ENCODE results near the gene ADORA2A. TPM values are rescaled to one million over a fixed set of nuclear protein-coding genes. Genes with fewer than 3 reads are reported as not detected.

Gene ADORA2A
- total and polyA plus RNA-seq, 2 donors, result 2.6 to 3.6 TPM

DNA sequence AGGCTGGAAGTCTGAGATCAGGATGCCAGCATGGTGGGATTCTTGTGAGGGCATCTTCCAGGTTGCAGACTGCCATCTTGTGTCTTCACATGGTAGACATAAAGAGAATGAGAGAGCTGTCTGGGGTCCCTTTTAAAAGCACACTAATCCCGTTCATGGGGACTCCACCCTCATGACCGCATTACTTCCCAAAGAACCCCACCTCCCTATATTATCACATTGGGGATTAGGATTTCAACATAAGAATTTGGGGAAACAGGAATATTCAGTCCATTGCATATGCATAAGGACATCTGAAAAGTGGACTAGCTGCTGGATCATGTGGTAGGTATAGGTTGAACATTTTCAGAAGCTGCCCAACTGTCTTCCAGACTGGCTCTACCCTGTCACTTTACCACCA lies 33.1 kb upstream of the ADORA2A start:
- no peak overlapping the region for H3K4me3 ChIP-seq (ENCODE audit: low read depth, low read length)
- no peaks in the 10 kb centered on the region for H3K36me3 ChIP-seq (ENCODE audit: insufficient read depth)
- WGBS, result 86% methylated on average over 2 of the region's 2 CpGs
- no peaks in the 10 kb centered on the region for H3K4me1 ChIP-seq (ENCODE audit: insufficient read depth)
- DNase-seq (ENCODE audit: extremely low spot score), result no peak
- no peak overlapping the region for H3K27ac ChIP-seq (ENCODE audit: low read depth)

DNA sequence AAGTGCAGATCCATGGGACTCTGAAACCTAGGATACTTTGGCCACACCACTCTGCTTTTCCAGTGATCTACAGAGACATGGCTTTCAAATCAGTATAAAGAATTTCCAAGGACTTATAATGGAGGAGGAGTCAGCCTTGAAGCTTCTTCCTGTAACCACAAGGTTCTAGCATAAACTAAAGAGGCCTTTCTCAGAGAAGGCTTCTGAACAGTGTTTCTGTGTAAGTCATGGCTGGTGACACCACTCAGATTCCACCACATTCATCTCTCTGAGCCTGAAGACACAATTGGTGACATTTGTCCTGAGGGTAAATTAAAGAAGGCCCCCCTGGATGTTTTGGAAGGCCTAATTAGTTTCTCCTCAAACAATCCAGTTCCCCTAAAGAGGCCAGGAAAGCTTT lies 29.0 kb upstream of the ADORA2A start:
- Histone ChIP-seq H3K4me3 (ENCODE audit: low read depth, low read length) (no peak overlapping the region), H3K36me3 (ENCODE audit: insufficient read depth) (no peaks in the 10 kb centered on the region), H3K4me1 (ENCODE audit: insufficient read depth) (no peaks in the 10 kb centered on the region), H3K27ac (ENCODE audit: low read depth) (no peak overlapping the region)
- no peak for DNase-seq (ENCODE audit: extremely low spot score)

DNA sequence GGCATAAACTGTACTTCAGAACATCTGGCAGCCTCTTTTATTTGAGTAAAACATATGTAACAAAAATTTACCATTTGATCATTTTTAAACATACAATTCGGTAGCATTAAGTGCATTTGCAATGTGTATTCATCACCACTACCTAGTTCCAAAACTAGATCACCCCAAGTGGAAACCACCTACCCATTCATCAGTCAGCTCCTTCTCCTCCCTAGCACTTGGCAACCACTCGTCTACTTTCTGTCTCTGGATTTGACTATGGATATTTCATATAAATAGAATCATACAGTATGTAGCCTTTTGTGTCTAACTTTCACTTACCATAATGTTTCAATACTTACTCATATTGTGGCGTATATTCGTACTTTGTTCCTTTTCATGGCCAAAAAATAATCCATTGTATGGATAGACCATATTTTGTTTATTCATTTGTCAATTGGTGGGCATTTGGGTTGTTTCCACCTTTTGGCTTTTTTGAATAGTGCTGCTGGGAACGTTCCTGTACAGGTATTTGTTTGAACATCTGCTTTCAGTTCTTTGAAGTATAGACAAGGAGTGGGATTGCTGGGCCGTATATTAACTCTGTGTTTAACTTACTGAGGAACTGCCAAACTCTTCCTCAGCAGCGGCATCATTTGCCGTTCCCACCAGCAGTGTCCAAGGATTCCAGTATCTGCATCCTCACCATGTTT lies 27.2 kb upstream of the ADORA2A start:
- WGBS, result 71% methylated on average over 8 of the region's 8 CpGs
- no peaks in the 10 kb centered on the region for H3K36me3 ChIP-seq (ENCODE audit: insufficient read depth)
- H3K4me3 ChIP-seq (ENCODE audit: low read depth, low read length), result no peak overlapping the region
- no peak for DNase-seq (ENCODE audit: extremely low spot score)
- no peak overlapping the region for H3K27ac ChIP-seq (ENCODE audit: low read depth)
- no peaks in the 10 kb centered on the region for H3K4me1 ChIP-seq (ENCODE audit: insufficient read depth)

DNA sequence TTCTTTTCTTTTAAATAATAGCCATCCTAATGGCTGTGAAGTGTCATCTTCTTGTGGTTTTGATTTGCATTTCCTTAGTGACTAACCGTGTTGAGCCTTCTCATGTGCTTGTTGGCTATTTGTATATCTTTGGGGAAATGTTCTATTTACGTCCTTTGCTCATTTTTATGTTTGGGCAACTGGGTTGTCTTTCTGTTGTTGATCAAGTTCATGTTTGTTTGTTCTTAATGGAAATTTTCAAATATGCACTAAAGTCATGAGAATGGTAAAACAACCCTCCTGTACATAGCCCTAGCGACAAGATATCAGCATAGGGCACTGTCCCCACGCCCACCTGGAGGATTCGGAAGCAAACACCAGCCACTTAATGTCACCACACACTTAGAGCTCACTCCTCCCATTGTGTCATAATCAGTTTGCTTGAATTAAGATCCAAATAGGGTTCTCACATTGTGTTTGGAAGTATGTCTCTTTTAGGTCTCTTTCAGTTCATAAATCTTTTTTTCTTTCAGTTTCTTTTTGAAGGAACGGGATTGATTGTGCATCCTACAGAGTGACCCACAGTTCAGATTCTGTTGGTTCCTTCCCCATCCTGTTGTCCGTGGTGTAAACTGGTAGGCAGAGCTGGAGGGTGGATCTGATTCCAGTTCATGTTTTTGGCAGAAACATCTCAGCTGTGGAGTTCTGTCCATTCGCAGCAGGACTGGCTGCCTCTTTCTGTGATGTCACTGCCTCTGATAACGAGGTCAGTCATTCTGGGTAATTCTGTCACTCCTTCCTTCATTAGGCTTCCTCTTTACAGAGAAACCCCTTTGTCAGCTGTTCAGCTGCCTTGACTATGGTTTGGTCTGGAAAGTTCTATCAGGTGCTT lies 26.4 kb upstream of the ADORA2A start:
- no peak for DNase-seq (ENCODE audit: extremely low spot score)
- no peaks in the 10 kb centered on the region for H3K4me1 ChIP-seq (ENCODE audit: insufficient read depth)
- H3K4me3 ChIP-seq (ENCODE audit: low read depth, low read length), result no peak overlapping the region
- no peak overlapping the region for H3K27ac ChIP-seq (ENCODE audit: low read depth)
- WGBS, result 65% methylated on average over 9 of the region's 9 CpGs
- H3K36me3 ChIP-seq (ENCODE audit: insufficient read depth), result no peaks in the 10 kb centered on the region

DNA sequence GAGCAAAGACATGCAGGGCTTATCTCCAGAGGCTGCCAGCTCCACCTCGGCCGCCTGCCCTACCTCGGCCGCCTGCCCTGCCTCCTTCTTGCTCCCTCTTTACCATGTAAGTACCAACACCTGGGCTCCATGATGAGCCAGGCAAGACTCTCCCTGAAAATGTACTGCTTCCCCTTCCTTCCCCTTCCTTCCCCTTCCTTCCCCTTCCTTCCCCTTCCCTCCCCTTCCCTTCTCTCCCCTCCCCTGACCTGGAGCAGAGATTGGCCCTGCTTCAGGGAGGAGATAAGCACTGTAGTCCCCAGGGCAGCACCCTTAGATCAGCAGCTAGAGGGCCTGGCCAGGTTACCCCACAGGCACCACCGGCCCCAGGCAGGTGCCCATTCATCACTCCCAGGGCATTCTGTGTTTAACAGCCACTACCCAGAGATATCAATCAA lies 25.4 kb upstream of the ADORA2A start:
- Histone ChIP-seq H3K4me1 (ENCODE audit: insufficient read depth) (no peaks in the 10 kb centered on the region), H3K36me3 (ENCODE audit: insufficient read depth) (no peaks in the 10 kb centered on the region), H3K27ac (ENCODE audit: low read depth) (no peak overlapping the region), H3K4me3 (ENCODE audit: low read depth, low read length) (no peak overlapping the region)
- DNase-seq (ENCODE audit: extremely low spot score), result no peak
- WGBS, result 94% methylated on average over 5 of the region's 5 CpGs

DNA sequence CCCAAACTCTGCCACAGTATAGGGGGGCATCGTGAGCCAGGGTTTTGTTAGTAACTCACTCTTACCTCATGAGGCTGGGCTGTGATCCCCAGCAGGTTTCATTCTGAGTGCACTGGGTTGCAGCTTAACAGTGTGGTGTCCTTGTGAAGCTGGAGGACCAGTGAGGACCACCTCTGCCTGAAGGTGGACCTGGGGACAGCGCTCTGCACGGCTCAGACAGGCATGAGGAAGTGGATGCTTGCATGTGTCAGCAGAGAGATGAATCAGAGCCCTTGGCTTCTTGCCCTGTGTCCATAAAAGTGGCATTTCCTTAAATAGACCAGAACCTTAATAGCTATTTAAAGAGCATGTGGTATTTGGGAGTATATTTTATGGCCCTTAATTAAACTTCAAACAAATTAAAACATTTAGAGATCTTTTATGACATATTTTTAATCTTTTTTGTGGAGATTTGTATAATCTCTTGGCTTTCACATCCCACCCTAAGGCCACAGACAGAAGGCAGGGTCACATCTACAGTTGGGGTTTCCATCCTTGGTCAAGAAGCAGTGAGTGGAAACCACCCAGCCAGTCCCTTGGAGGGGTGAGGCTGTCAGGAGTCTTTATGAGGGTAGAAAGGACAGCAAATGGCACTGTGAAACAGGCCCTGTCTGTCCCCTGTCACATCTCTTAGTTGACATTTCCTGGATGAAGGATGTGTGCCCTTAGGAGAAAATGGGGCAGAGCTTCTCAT lies 24.8 kb upstream of the ADORA2A start:
- no peak overlapping the region for H3K4me3 ChIP-seq (ENCODE audit: low read depth, low read length)
- H3K27ac ChIP-seq (ENCODE audit: low read depth), result peak overlapping the region; percentile 30
- H3K36me3 ChIP-seq (ENCODE audit: insufficient read depth), result no peaks in the 10 kb centered on the region
- WGBS, result 21% methylated on average over 3 of the region's 3 CpGs
- no peaks in the 10 kb centered on the region for H3K4me1 ChIP-seq (ENCODE audit: insufficient read depth)
- peak; percentile 86 for DNase-seq (ENCODE audit: extremely low spot score)

DNA sequence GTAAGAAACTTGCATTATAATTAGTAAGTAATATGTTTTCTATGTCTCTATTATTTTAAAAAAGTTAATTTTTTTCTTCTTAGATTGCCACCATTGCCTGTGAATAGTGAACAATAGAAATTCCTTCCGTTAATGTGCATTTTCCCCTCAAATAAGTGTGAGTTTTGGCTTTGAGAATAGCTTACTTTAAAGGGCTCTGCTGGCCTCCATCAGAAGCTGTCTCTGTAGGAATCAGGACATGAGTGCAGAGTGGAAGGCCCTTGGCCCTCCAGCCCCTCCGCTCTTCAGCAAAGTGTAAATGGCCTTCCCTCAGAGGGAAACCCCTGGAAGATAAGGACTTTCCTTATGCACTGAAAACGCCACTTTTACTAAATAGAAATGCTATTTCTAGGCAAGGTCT lies 24.1 kb upstream of the ADORA2A start:
- 92% methylated on average over 3 of the region's 3 CpGs for WGBS
- no peak for DNase-seq (ENCODE audit: extremely low spot score)
- H3K27ac ChIP-seq (ENCODE audit: low read depth), result no peak overlapping the region
- no peak overlapping the region for H3K4me3 ChIP-seq (ENCODE audit: low read depth, low read length)
- H3K4me1 ChIP-seq (ENCODE audit: insufficient read depth), result no peaks in the 10 kb centered on the region
- no peaks in the 10 kb centered on the region for H3K36me3 ChIP-seq (ENCODE audit: insufficient read depth)

DNA sequence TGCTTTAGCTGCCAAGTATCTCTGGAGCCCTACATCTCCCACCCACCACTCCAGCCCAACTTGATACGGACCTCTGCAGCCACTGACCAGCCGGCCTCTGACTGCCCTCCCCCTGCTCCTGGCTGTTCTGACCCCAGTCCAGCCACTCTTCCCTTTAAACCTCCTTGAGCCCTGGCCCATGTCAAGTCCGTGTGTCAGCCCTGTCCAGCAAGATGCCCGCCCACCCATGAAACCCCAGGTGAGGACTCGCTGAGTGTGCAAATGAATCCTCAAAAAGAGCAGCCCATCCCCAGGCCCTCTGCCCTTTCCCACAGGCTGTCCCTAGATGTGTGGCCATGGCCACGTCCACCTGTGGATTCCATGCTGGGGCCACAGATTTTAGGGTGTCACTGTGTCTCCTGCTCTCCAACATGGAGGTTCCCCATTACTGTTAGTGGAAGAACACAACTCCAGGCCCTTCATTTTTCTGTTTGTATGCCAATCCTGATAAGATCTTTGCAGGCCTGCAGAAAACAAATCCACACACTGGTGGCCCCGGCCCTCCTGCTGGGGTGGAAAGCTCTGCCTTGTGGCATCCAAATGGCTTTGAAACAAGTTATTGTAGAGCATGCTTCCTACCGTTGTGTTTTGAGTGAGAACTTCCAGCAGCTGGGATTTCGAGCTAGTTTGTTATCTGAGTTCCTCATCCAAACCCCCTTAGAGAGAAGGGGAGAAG lies 22.7 kb upstream of the ADORA2A start:
- Histone ChIP-seq H3K36me3 (ENCODE audit: insufficient read depth) (no peaks in the 10 kb centered on the region), H3K4me3 (ENCODE audit: low read depth, low read length) (no peak overlapping the region), H3K4me1 (ENCODE audit: insufficient read depth) (no peaks in the 10 kb centered on the region), H3K27ac (ENCODE audit: low read depth) (no peak overlapping the region)
- no peak for DNase-seq (ENCODE audit: extremely low spot score)
- 81% methylated on average over 9 of the region's 9 CpGs for WGBS

DNA sequence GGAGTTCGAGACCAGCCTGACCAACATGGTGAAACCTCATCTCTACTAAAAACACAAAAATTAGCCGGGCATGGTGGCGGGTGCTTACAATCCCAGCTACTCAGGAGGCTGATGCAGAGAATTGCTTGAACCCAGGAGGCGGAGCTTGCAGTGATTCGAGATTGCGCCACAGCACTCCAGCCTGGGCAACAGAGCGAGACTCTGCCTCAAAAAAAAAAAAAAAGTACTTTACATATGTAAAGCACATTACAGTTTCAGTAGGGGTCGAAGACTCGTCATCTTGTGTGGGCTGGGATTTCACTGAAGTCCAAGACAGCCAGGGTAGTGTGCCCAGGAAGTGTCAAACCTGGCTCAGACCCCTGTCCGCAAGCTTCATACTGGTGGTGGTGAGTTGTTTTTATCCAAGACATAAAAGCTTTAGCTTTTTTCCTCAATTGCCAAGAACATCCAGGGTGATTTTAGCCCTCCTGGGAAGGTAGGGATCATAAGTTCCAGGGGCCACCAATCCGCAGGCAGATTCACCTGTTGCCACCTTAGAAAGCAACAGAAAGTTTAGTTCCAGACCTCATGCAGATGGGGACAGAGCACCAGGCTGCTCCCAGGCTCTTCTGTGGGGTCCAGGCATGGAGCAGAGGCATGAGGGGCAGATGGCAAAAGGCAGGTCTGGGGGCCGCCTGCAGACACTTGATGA lies 21.6 kb upstream of the ADORA2A start:
- no peak overlapping the region for H3K27ac ChIP-seq (ENCODE audit: low read depth)
- no peak overlapping the region for H3K4me3 ChIP-seq (ENCODE audit: low read depth, low read length)
- H3K4me1 ChIP-seq (ENCODE audit: insufficient read depth), result no peaks in the 10 kb centered on the region
- WGBS, result 98% methylated on average over 12 of the region's 12 CpGs
- H3K36me3 ChIP-seq (ENCODE audit: insufficient read depth), result no peaks in the 10 kb centered on the region
- DNase-seq (ENCODE audit: extremely low spot score), result no peak

DNA sequence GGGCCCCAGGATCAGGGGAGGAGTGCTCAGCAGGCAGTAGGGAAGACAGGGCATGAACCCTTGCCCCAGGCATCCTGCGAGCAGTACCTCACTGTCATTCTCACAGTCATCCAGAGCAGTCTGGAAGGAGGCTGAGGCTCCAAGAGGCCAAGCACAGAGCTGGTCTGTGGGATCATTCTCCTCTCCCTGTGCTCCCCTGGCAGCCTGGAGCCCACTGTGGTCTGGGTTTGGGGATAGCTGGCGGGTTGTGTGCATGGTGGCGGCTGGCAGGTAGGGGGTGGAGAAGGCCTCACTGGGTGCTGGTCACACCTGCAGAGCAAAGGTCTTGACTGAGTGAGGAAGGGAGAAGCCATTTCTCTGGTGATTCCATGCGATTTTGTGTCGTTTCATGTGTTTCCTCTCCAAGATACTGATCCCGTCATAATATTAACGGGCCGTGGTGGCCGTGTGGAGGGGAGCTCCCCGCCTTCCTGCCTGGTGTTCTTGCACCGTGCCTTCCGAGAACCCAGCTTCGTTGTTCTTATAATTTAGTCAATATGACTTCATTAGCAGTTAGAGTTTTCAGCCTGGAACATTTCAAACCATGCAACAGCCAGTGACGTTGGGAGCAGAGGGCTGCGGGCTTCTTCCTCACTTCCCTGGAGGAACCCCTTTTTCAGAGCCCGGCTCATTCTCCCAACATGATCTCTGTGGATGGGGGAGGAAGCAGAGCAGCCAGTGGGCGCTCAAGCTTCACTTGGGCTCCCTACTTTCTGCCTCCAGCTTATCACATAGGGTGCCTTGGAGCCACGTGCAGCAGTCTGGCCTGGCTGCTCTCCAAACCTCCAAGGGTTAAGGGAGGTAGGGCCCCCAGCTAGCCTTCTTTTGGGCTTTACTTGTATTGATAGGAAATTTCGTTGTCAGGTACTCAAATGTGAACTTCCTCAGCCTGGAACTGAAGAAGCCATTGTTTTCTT lies 20.8 kb upstream of the ADORA2A start:
- no peak overlapping the region for H3K4me3 ChIP-seq (ENCODE audit: low read depth, low read length)
- H3K36me3 ChIP-seq (ENCODE audit: insufficient read depth), result no peaks in the 10 kb centered on the region
- H3K4me1 ChIP-seq (ENCODE audit: insufficient read depth), result no peaks in the 10 kb centered on the region
- H3K27ac ChIP-seq (ENCODE audit: low read depth), result no peak overlapping the region
- no peak for DNase-seq (ENCODE audit: extremely low spot score)
- 84% methylated on average over 19 of the region's 19 CpGs for WGBS

DNA sequence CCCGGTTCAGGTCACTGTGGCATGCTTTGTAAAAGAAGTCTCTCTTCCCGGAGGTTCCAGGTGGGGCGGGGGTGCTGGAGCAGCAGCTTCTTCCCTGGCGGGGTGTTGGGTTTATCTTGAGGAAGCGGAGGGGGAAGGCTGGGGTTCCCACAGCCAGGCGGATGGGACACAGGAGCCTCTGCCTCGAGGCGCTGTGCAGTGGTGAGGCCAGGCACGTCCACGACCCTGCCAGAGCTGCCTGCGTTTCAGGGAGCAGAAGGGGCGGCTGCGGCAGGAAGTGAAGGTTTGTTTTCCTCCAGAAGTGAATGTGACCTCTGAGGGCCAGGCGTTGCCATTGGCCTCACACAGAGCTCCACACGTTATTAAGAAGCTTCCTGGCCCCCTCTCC lies 20.1 kb upstream of the ADORA2A start:
- no peak for DNase-seq (ENCODE audit: extremely low spot score)
- Histone ChIP-seq H3K4me1 (ENCODE audit: insufficient read depth) (no peaks in the 10 kb centered on the region), H3K4me3 (ENCODE audit: low read depth, low read length) (no peak overlapping the region), H3K36me3 (ENCODE audit: insufficient read depth) (no peaks in the 10 kb centered on the region), H3K27ac (ENCODE audit: low read depth) (no peak overlapping the region)
- 76% methylated on average over 15 of the region's 15 CpGs for WGBS

DNA sequence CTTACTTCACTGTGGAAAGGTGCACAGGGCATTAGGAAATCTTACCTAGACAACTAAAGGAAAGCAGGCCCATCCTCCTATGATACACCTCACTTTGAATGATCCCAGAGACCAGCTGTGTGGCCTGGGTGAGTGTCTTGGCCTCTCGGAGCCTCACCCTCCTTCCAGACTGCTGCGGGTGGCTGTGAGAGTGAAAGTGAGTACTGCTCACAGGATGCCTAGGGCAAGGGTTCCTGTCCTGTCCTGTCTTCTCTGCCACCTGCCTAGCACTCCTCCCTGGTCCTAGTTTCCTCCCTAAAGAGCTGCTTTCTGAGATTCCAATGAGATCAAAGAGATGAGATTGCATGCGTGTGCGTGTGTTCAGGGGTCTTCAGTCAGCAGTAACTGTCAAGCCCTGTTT lies 19.5 kb upstream of the ADORA2A start:
- no peaks in the 10 kb centered on the region for H3K4me1 ChIP-seq (ENCODE audit: insufficient read depth)
- no peak for DNase-seq (ENCODE audit: extremely low spot score)
- H3K27ac ChIP-seq (ENCODE audit: low read depth), result no peak overlapping the region
- H3K36me3 ChIP-seq (ENCODE audit: insufficient read depth), result no peaks in the 10 kb centered on the region
- WGBS, result 89% methylated on average over 4 of the region's 4 CpGs
- no peak overlapping the region for H3K4me3 ChIP-seq (ENCODE audit: low read depth, low read length)

Measured in urinary bladder (tissue), 4 donors.